Esophagus muscularis mucosa (tissue), 4 donors: Measurements from ENCODE around the gene CRYZL1. TPM values are rescaled to one million over a fixed set of nuclear protein-coding genes. Genes with fewer than 3 reads are reported as not detected.
"Not testable (repeated sequence)": the region's sequence is repeated elsewhere in the genome, so short reads cannot be mapped to it uniquely, and the experiment has no call there.

Source experiments
- DNase-seq: peaks from one replicate; pipeline ENCODE4 v3.0.0-alpha.2; 2017; ENCODE audit errors: extremely low spot score
- H3K27ac ChIP-seq, 4 donors: fragments of 200-600 bp; sonication (generic); replicated peaks in 1 of 4; 1 replicate in 3 of 4; 2 replicates in 1 of 4; pipeline ENCODE4 v1.5.1; 2016 to 2019; ENCODE audit warnings: mild to moderate bottlenecking in 1 of 4
- H3K27me3 ChIP-seq, 4 donors: fragments of 200-600 bp; sonication (generic); one replicate each; pipeline versions ENCODE4 v1.5.1 to v1.6.0; 2016 to 2019
- H3K36me3 ChIP-seq, 4 donors: fragments of 200-600 bp; sonication (generic); one replicate each; pipeline ENCODE4 v1.5.1; 2016 to 2019
- H3K4me1 ChIP-seq, 4 donors: fragments of 200-600 bp; sonication (generic); one replicate each; pipeline ENCODE4 v1.5.1; 2016 to 2019
- H3K4me3 ChIP-seq, 4 donors: fragments of 200-600 bp; sonication (generic); 1 replicate in 2 of 4; 2 replicates in 2 of 4; pipeline ENCODE4 v1.5.1; 2016 to 2019; ENCODE audit warnings: mild to moderate bottlenecking in 4 of 4, moderate library complexity in 1 of 4
- H3K9me3 ChIP-seq, 4 donors: fragments of 200-600 bp; sonication (generic); 1 replicate in 3 of 4; 2 replicates in 1 of 4; pipeline ENCODE4 v1.5.1; 2016 to 2019
- CTCF ChIP-seq, 3 experiments: fragments of 200-600 bp in 2 of 3; fragments of 450-650 bp in 1 of 3; sonication (generic) in 2 of 3; IDR thresholded peaks; one replicate each; pipeline ENCODE4 v1.5.1; 2017 to 2019; ENCODE audit warnings: antibody characterized with exemption in 3 of 3, mild to moderate bottlenecking in 2 of 3, moderate library complexity in 1 of 3
- EP300 ChIP-seq: sonication (generic); formaldehyde crosslinking; IDR thresholded peaks from one replicate; pipeline ENCODE4 v1.6.1; 2017; ENCODE audit warnings: antibody characterized with exemption
- POLR2A ChIP-seq: fragments of 450-650 bp; IDR thresholded peaks from one replicate; pipeline ENCODE4 v1.6.1; 2017; ENCODE audit warnings: antibody characterized with exemption, moderate library complexity, mild to moderate bottlenecking, low read depth
- POLR2AphosphoS5 ChIP-seq, 2 donors: sonication (generic); formaldehyde crosslinking; IDR thresholded peaks; one replicate each; pipeline ENCODE4 v1.6.1; 2017; ENCODE audit warnings: antibody characterized with exemption in 2 of 2
- WGBS: methylation state at CpG from one replicate; pipeline ENCODE4 v1.1.5; 2018; 5-methylcytosine and 5-hydroxymethylcytosine counted together
- intact Hi-C: fragments of 100-400 bp; cut with DNase I; formaldehyde crosslinking; loops from one replicate; pipeline ENCODE4 v1.15.1; 2023
- total RNA-seq, 4 donors: library from RNA; depleted of rRNA; stranded (reverse); fragments of >200 nt; gene quantifications; one replicate each; pipeline versions ENCODE4 v1.1.0 to v1.2.1, GENCODE V29; 2016

CRYZL1 gene
- total RNA-seq, 4 donors from 2014 or later: 26.8 to 40.3 (median 32.4) TPM

- under 1% methylated on average over 40 of the region's 71 CpGs for WGBS
- DNase-seq: peak; percentile 100
- peak within 1 kb of the TSS; percentile 88 to 96 (median 92) for H3K27ac ChIP-seq
- H3K4me3 ChIP-seq: peak within 1 kb of the TSS; percentile 87 to 99 (median 95)
- peak; percentile 89 to 95 for TF ChIP-seq POLR2AphosphoS5 (IDR thresholded peaks at IDR 0.05)
- no peak for TF ChIP-seq EP300
- TF ChIP-seq POLR2A: peak; percentile 69
- no peak for TF ChIP-seq CTCF (IDR thresholded peaks at IDR 0.05)
- no peaks in the 10 kb centered on the region for H3K36me3 ChIP-seq
- no peaks in the 10 kb centered on the region for H3K27me3 ChIP-seq
- peaks cover 18 to 36% (median 33%) of the 10 kb centered on the region in 4 donors for H3K4me1 ChIP-seq
- intact Hi-C loops: loop anchor here (5.0 to 10.0 kb wide), 2 partner anchors 183 to 260 kb away; no protein-coding TSS in a partner anchor
- H3K9me3 ChIP-seq: no peaks in the 10 kb centered on the region
Measured at GRCh38 chr21:33642027-33642895, 720 bp upstream of the CRYZL1 start, which contains the start of gene ITSN1. ITSN1 (plus strand) TSS chr21:33642501; CDS start chr21:33718829, 76,328 bp downstream.

- Histone ChIP-seq H3K4me1 (peaks cover 18 to 40% (median 32%) of the 10 kb centered on the region in 4 donors), H3K9me3 (no peaks in the 10 kb centered on the region), H3K36me3 (peaks cover 0 to 7% (median 0%) of the 10 kb centered on the region in 4 donors), H3K27me3 (no peaks in the 10 kb centered on the region), H3K27ac (peak overlapping the region; percentile 88 to 96 (median 92)), H3K4me3 (peak overlapping the region; percentile 87 to 99 (median 95))
- DNase-seq: no peak
- TF ChIP-seq POLR2A: no peak
- no peak for TF ChIP-seq POLR2AphosphoS5 (IDR thresholded peaks at IDR 0.05)
- no peak for TF ChIP-seq CTCF (IDR thresholded peaks at IDR 0.05)
- no peak for TF ChIP-seq EP300
- intact Hi-C loops: loop anchor here (5.0 to 10.0 kb wide), 2 partner anchors 184 to 261 kb away; no protein-coding TSS in a partner anchor
- 26% methylated on average over 18 of the region's 18 CpGs for WGBS
Measured at GRCh38 chr21:33640697-33641351, 717 bp downstream of the CRYZL1 start.

- no peak for DNase-seq
- H3K27me3 ChIP-seq: no peaks in the 10 kb centered on the region
- intact Hi-C loops: no loop called here
- no peak overlapping the region for H3K4me3 ChIP-seq
- 85% methylated on average over 2 of the region's 2 CpGs for WGBS
- peaks cover 0 to 10% (median 4%) of the 10 kb centered on the region in 4 donors for H3K4me1 ChIP-seq
- H3K9me3 ChIP-seq: no peaks in the 10 kb centered on the region
- peaks cover 8 to 38% (median 20%) of the 10 kb centered on the region in 4 donors for H3K36me3 ChIP-seq
- no peak overlapping the region for H3K27ac ChIP-seq
- no peak for TF ChIP-seq POLR2A
- TF ChIP-seq EP300: no peak
- no peak for TF ChIP-seq POLR2AphosphoS5 (IDR thresholded peaks at IDR 0.05)
- TF ChIP-seq CTCF (IDR thresholded peaks at IDR 0.05): no peak
Measured at GRCh38 chr21:33634254-33634653, 7.3 kb downstream of the CRYZL1 start.

- H3K4me1 ChIP-seq, H3K27me3 ChIP-seq, DNase-seq, H3K4me3 ChIP-seq, H3K27ac ChIP-seq, intact Hi-C loops, H3K9me3 ChIP-seq: not testable (repeated sequence)
- H3K36me3 ChIP-seq: peaks cover 15 to 72% (median 49%) of the 10 kb centered on the region in 4 donors
- WGBS: 93% methylated on average over 7 of the region's 7 CpGs
Measured at GRCh38 chr21:33626151-33626550, 15.4 kb downstream of the CRYZL1 start.

- Histone ChIP-seq H3K36me3 (peaks cover 7 to 79% (median 48%) of the 10 kb centered on the region in 4 donors), H3K4me3 (no peak overlapping the region)
Measured at GRCh38 chr21:33622253-33622652, 19.3 kb downstream of the CRYZL1 start.

More at GRCh38 chr21:33622253-33622652, 19.3 kb downstream of the CRYZL1 start:
- H3K4me1 ChIP-seq: no peaks in the 10 kb centered on the region
- no peak for DNase-seq
- no peaks in the 10 kb centered on the region for H3K9me3 ChIP-seq
- H3K27ac ChIP-seq: no peak overlapping the region
- no peak for TF ChIP-seq POLR2A
- no peaks in the 10 kb centered on the region for H3K27me3 ChIP-seq
- intact Hi-C loops: no loop called here
